ENCODE measurements around the gene KIAA1671.

The KIAA1671 gene

GRCh38 chr22:25021409-25021808 lies 68.9 kb downstream of the KIAA1671 start:
- Histone ChIP-seq H3K4me3 (ENCODE audit: insufficient read depth, low read length, poor library complexity, severe bottlenecking) (no peak overlapping the region), H4K20me1 (ENCODE audit: low read depth, low read length) (no peaks in the 10 kb centered on the region), H3K79me2 (ENCODE audit: insufficient read depth, low read length) (no peaks in the 10 kb centered on the region), H3F3A (ENCODE audit: insufficient read depth) (no peaks in the 10 kb centered on the region), H3K4me2 (ENCODE audit: low read depth, low read length, poor library complexity, severe bottlenecking) (no peak overlapping the region), H3K27me3 (ENCODE audit: low read length) (no peaks in the 10 kb centered on the region), H3K27ac (ENCODE audit: low read depth, low read length) (no peak overlapping the region), H3K36me3 (ENCODE audit: low read length) (no peaks in the 10 kb centered on the region), H2AFZ (ENCODE audit: low read depth, low read length, severe bottlenecking) (no peak overlapping the region), H3K9ac (ENCODE audit: low read length) (no peak overlapping the region), H3K9me3 (ENCODE audit: insufficient read depth, low read length) (no peaks in the 10 kb centered on the region), H3K9me2 (replicated peaks; ENCODE audit: insufficient read depth, low read length) (no peaks in the 10 kb centered on the region)
- TF ChIP-seq EZH2phosphoT487 (conservative IDR thresholded peaks at IDR 0.05; ENCODE audit: low read length) = no peak
- TF ChIP-seq, protein P1, sequence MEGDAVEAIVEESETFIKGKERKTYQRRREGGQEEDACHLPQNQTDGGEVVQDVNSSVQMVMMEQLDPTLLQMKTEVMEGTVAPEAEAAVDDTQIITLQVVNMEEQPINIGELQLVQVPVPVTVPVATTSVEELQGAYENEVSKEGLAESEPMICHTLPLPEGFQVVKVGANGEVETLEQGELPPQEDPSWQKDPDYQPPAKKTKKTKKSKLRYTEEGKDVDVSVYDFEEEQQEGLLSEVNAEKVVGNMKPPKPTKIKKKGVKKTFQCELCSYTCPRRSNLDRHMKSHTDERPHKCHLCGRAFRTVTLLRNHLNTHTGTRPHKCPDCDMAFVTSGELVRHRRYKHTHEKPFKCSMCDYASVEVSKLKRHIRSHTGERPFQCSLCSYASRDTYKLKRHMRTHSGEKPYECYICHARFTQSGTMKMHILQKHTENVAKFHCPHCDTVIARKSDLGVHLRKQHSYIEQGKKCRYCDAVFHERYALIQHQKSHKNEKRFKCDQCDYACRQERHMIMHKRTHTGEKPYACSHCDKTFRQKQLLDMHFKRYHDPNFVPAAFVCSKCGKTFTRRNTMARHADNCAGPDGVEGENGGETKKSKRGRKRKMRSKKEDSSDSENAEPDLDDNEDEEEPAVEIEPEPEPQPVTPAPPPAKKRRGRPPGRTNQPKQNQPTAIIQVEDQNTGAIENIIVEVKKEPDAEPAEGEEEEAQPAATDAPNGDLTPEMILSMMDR (IDR thresholded peaks at IDR 0.05; ENCODE audit: insufficient read depth, low read length, poor library complexity, severe bottlenecking) = no peak

DNA sequence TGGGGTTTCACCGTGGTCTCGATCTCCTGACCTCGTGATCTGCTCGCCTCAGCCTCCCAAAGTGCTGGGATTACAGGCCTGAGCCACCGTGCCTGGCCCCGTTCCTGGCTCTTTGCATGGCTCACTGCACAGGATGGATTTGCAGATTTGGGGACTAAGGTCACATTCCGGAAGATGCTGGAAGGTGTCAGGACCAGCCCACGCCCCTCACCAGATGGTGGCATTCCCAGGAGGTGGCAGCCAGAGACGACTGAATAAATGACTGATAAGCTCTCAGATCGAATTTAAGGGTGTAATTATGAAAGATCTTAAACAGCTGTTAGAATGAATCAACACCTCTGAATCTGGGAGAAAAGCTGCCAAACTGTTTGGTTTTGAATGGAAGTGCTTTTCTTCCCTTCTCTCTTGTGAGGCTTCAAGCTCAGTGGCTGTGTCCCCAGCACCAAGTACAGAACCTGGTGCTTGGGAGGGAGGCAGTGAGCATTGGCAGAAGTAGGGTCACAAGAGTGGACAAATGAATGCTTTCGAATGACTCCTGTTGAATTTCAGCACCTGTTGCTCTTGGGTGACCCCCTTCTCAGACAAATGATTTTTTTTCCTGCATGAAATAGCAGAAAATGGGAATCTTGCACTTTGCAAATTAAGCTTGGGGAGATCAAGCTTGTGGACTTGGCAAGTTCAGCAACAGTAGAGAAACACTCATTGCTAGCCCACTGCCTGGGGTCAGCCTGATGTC lies 69.6 kb downstream of the KIAA1671 start:
- H3K27ac ChIP-seq (ENCODE audit: low read depth, low read length) = no peak overlapping the region
- H3K9me2 ChIP-seq (replicated peaks; ENCODE audit: insufficient read depth, low read length) = no peaks in the 10 kb centered on the region
- TF ChIP-seq, protein P1 (IDR thresholded peaks at IDR 0.05; ENCODE audit: insufficient read depth, low read length, poor library complexity, severe bottlenecking) = no peak
- TF ChIP-seq EZH2phosphoT487 (conservative IDR thresholded peaks at IDR 0.05; ENCODE audit: low read length) = no peak
- H3F3A ChIP-seq (ENCODE audit: insufficient read depth) = no peaks in the 10 kb centered on the region
- H3K36me3 ChIP-seq (ENCODE audit: low read length) = no peaks in the 10 kb centered on the region
- no peaks in the 10 kb centered on the region for H3K79me2 ChIP-seq (ENCODE audit: insufficient read depth, low read length)
- H2AFZ ChIP-seq (ENCODE audit: low read depth, low read length, severe bottlenecking) = no peak overlapping the region
- H3K9me3 ChIP-seq (ENCODE audit: insufficient read depth, low read length) = no peaks in the 10 kb centered on the region
- no peaks in the 10 kb centered on the region for H3K27me3 ChIP-seq (ENCODE audit: low read length)
- no peak overlapping the region for H3K4me3 ChIP-seq (ENCODE audit: insufficient read depth, low read length, poor library complexity, severe bottlenecking)
- no peak overlapping the region for H3K4me2 ChIP-seq (ENCODE audit: low read depth, low read length, poor library complexity, severe bottlenecking)
- no peaks in the 10 kb centered on the region for H4K20me1 ChIP-seq (ENCODE audit: low read depth, low read length)
- H3K9ac ChIP-seq (ENCODE audit: low read length) = no peak overlapping the region

GRCh38 chr22:25023879-25024278 lies 71.4 kb downstream of the KIAA1671 start:
- H3K9me2 ChIP-seq (replicated peaks; ENCODE audit: insufficient read depth, low read length) = no peaks in the 10 kb centered on the region
- TF ChIP-seq, protein P1 (IDR thresholded peaks at IDR 0.05; ENCODE audit: insufficient read depth, low read length, poor library complexity, severe bottlenecking) = no peak
- no peak for TF ChIP-seq EZH2phosphoT487 (conservative IDR thresholded peaks at IDR 0.05; ENCODE audit: low read length)
- H3K4me2 ChIP-seq (ENCODE audit: low read depth, low read length, poor library complexity, severe bottlenecking) = no peak overlapping the region
- no peaks in the 10 kb centered on the region for H3K9me3 ChIP-seq (ENCODE audit: insufficient read depth, low read length)
- no peaks in the 10 kb centered on the region for H3K36me3 ChIP-seq (ENCODE audit: low read length)
- no peaks in the 10 kb centered on the region for H3K79me2 ChIP-seq (ENCODE audit: insufficient read depth, low read length)
- no peak overlapping the region for H2AFZ ChIP-seq (ENCODE audit: low read depth, low read length, severe bottlenecking)
- H3F3A ChIP-seq (ENCODE audit: insufficient read depth) = no peaks in the 10 kb centered on the region
- H4K20me1 ChIP-seq (ENCODE audit: low read depth, low read length) = no peaks in the 10 kb centered on the region
- H3K4me3 ChIP-seq (ENCODE audit: insufficient read depth, low read length, poor library complexity, severe bottlenecking) = no peak overlapping the region
- H3K9ac ChIP-seq (ENCODE audit: low read length) = no peak overlapping the region
- no peak overlapping the region for H3K27ac ChIP-seq (ENCODE audit: low read depth, low read length)
- no peaks in the 10 kb centered on the region for H3K27me3 ChIP-seq (ENCODE audit: low read length)

Data from SU-DHL-6 (cell line).